Activated T-cell treated with anti-CD3 and anti-CD28 coated beads, Interleukin-2, amount 50 U/mL, for 4 hours (primary cell): ENCODE results near the gene VGF. TPM values are rescaled to one million over a fixed set of nuclear protein-coding genes. Genes with fewer than 3 reads are reported as not detected.

Experiments
- ATAC-seq, 2 donors: fragments of 200-7000 bp; cut with Tn5 transposase; one replicate each; pipeline ENCODE4 v1.10.0; 2021
- DNase-seq: peaks from one replicate; pipeline ENCODE4 v3.0.0-alpha.2; 2020
- H3K27me3 Mint-ChIP-seq: one replicate; pipeline ENCODE4 v1.8.0; 2021; ENCODE audit warnings: low read depth, mixed read lengths
- H3K36me3 Mint-ChIP-seq: one replicate; pipeline ENCODE4 v1.8.0; 2022; ENCODE audit warnings: mixed read lengths; ENCODE audit not compliant: insufficient read depth
- H3K4me1 Mint-ChIP-seq: one replicate; pipeline ENCODE4 v1.8.0; 2021; ENCODE audit warnings: low read depth, mixed read lengths
- H3K4me3 Mint-ChIP-seq: one replicate; pipeline ENCODE4 v1.8.0; 2021; ENCODE audit warnings: mild to moderate bottlenecking, moderate library complexity, mixed read lengths
- H3K9me3 Mint-ChIP-seq: one replicate; pipeline ENCODE4 v1.8.0; 2021; ENCODE audit warnings: mixed read lengths
- total RNA-seq, 3 donors: library from RNA; stranded (reverse); gene quantifications; one replicate each; pipeline ENCODE4 v1.2.1, GENCODE V29; 2021

VGF gene
- total RNA-seq, 3 donors from 2014 or later = not detected

DNA sequence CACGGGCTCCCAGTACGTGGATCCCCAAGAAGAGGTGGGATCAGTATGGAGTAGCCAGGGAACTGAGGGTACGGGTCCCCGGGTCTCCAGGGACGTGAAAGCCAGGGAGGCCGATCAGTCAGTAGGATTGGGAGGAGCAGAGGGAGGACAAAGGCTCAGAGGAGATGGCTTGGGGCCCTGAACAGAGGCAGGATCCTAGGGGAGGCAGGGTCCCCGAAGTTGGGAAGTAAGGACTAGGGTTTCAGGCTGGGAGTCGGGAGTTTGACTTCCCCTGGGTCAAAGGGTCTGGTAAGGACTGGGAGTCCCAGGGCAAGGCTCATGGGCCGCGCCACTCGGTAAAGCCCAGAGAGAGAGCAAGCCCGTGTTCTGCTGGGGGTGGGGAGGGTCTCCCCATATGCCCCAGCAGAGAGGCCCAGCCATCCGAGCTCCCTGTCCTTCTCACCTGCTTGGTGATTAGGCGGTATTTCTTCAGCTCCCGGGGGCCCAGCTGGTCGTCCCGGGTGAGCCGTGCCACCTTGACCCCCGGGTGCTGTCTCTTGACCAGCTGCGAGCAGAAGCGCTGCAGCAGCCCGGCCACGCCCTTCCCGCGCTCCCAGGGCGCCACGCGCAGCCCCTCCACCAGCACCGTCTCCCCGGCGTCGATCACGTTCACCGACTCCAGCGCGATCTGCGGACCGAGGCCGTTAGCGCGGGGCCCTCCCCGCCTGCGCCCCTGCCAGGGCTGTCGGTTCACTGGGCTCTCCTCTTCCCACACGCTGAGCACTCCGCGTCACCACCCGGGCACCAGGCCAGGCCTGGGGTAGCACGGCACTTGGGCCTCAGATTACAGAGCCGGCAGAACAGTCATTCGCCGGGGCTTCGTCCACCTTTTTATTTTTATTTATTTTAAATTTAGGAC lies 7.7 kb upstream of the VGF start:
- DNase-seq (no peak), ATAC-seq (no peak)
- Mint-ChIP-seq H3K36me3 (no peaks in the 10 kb centered on the region), H3K4me3 (no peak overlapping the region), H3K9me3 (no peaks in the 10 kb centered on the region), H3K4me1 (peaks cover 51% of the 10 kb centered on the region), H3K27me3 (peaks cover 87% of the 10 kb centered on the region)

- peaks cover 87% of the 10 kb centered on the region for H3K27me3 Mint-ChIP-seq
- H3K4me3 Mint-ChIP-seq = no peak overlapping the region
- peaks cover 56% of the 10 kb centered on the region for H3K4me1 Mint-ChIP-seq
- no peaks in the 10 kb centered on the region for H3K9me3 Mint-ChIP-seq
- ATAC-seq = no peak
- no peak for DNase-seq
- H3K36me3 Mint-ChIP-seq = no peaks in the 10 kb centered on the region
These were observed 6.9 kb upstream of the VGF start for GRCh38 chr7:101172005-101172853.

DNA sequence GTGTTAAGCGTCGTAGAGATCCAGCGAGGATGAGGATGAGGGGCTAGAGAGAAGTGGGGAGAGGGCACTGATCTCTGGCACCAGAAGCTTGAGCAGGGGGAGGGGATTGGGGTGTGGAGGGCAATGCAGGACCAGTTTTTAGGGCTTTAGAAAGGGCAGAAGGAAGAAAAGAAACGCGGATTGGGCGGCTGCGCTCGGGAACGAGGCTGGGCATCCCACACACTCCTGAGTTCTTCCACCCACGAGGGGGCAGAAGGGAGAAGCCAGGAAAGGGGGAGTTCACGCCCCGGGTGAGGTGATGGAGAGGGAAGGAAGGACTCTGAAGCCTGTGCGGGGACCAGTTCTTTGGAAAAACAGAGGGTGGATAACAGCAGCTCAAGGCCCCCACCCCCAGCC lies 6.1 kb upstream of the VGF start:
- ATAC-seq = no peak
- H3K4me3 Mint-ChIP-seq = peak overlapping the region; percentile 37
- H3K36me3 Mint-ChIP-seq = no peaks in the 10 kb centered on the region

GRCh38 chr7:101170617-101171441 lies 5.5 kb upstream of the VGF start:
- H3K36me3 Mint-ChIP-seq = no peaks in the 10 kb centered on the region
- DNase-seq (no peak), ATAC-seq (no peak)
- no peaks in the 10 kb centered on the region for H3K9me3 Mint-ChIP-seq
- H3K4me1 Mint-ChIP-seq = peaks cover 66% of the 10 kb centered on the region
- H3K4me3 Mint-ChIP-seq = peak overlapping the region; percentile 37
- peaks cover 83% of the 10 kb centered on the region for H3K27me3 Mint-ChIP-seq

More for the DNA sequence above, 6.1 kb upstream of the VGF start:
- Mint-ChIP-seq H3K27me3 (peaks cover 85% of the 10 kb centered on the region), H3K4me1 (peaks cover 61% of the 10 kb centered on the region), H3K9me3 (no peaks in the 10 kb centered on the region)
- DNase-seq = no peak

DNA sequence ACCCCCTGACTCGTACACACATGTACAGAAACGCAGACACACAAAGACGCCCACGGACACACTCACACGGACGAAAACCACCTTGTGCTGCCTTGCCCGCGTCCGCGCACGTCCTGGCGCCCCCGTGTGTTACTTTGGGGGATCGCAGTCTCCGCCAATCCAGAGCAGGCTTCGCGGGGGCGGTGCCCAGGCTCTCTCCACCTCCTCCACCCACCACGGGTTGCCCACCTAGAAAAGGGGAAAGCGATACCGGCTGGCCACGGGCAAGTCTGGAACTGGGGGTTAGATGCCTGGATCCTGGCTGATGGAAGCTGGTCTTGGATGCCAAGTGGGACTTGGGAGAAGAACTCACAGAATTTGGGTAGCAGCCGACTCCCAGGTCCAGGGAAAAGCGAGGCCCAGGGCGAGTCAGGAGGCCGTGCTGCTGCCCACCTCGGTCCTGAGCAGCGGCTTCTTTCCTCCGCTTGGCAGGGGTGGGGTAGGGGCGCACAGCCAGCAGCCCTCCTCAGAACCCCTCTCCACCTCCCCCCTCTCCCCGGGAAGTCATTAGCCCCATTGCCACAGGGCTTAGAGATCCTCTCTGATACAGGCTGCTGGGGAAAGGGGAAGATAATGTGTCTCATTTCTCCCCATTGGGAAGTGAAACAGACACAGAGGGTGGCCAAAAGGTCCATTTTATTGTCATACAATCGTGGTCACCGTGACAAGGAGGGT lies 4.6 kb upstream of the VGF start:
- H3K4me3 Mint-ChIP-seq = peak overlapping the region; percentile 52
- H3K9me3 Mint-ChIP-seq = no peaks in the 10 kb centered on the region
- ATAC-seq (peak; percentile 29 to 41), DNase-seq (peak; percentile 84)
- H3K36me3 Mint-ChIP-seq = no peaks in the 10 kb centered on the region
- H3K4me1 Mint-ChIP-seq = peaks cover 74% of the 10 kb centered on the region
- peaks cover 83% of the 10 kb centered on the region for H3K27me3 Mint-ChIP-seq

- H3K27me3 Mint-ChIP-seq = peaks cover 83% of the 10 kb centered on the region
- H3K4me3 Mint-ChIP-seq = peak overlapping the region; percentile 52
- H3K36me3 Mint-ChIP-seq = no peaks in the 10 kb centered on the region
- no peak for DNase-seq
- no peak for ATAC-seq
- peaks cover 75% of the 10 kb centered on the region for H3K4me1 Mint-ChIP-seq
- H3K9me3 Mint-ChIP-seq = no peaks in the 10 kb centered on the region
These were observed 3.9 kb upstream of the VGF start for GRCh38 chr7:101169110-101169837.

- ATAC-seq (no peak), DNase-seq (peak; percentile 31)
- H3K9me3 Mint-ChIP-seq = no peaks in the 10 kb centered on the region
- peaks cover 70% of the 10 kb centered on the region for H3K4me1 Mint-ChIP-seq
- no peaks in the 10 kb centered on the region for H3K36me3 Mint-ChIP-seq
- H3K4me3 Mint-ChIP-seq = no peak overlapping the region
- peaks cover 77% of the 10 kb centered on the region for H3K27me3 Mint-ChIP-seq
These were observed 3.2 kb upstream of the VGF start for GRCh38 chr7:101168412-101169049.

GRCh38 chr7:101167645-101168411 lies 2.5 kb upstream of the VGF start:
- H3K36me3 Mint-ChIP-seq = no peaks in the 10 kb centered on the region
- H3K4me3 Mint-ChIP-seq = no peak overlapping the region
- no peaks in the 10 kb centered on the region for H3K9me3 Mint-ChIP-seq
- DNase-seq (no peak), ATAC-seq (no peak)
- peaks cover 70% of the 10 kb centered on the region for H3K4me1 Mint-ChIP-seq
- peaks cover 74% of the 10 kb centered on the region for H3K27me3 Mint-ChIP-seq

DNA sequence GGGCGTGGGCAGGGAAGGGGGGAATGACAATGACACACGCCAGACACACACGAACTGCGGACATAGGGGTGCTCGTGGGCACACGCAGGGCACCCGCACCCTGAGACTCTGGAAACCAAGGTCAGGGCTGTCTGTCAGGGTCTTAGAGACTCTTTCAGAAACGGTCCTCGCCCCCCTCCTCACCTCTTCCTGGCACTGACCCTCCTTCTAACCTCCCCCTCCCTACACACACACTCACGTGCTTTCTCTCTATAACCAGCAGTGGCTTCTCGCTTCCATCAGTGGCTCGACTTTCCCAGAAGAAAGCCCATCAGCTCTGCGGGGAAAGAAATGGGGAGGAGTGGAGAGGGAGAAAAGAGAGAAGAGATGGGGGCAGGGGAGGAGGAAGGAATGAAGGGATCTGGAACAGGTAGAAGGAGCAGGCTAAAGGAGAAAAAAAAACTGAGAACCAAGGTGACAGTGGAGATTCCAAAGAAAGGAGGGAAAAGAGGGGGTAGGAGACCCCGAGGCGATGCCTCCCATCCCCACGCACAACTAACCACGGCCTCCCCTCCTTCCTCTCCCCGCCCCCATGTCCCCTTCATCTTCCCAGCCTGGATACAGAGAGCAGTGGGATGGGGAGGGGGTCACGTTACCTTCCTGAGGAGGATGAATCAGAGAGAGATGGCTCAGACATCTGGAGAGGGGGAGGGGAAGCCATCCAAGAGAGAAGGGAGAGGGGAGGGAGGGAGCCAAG lies 1.7 kb upstream of the VGF start:
- Mint-ChIP-seq H3K9me3 (no peaks in the 10 kb centered on the region), H3K36me3 (no peaks in the 10 kb centered on the region), H3K4me1 (peaks cover 70% of the 10 kb centered on the region), H3K27me3 (peaks cover 75% of the 10 kb centered on the region), H3K4me3 (peak overlapping the region; percentile 41)
- DNase-seq = no peak
- no peak for ATAC-seq

DNA sequence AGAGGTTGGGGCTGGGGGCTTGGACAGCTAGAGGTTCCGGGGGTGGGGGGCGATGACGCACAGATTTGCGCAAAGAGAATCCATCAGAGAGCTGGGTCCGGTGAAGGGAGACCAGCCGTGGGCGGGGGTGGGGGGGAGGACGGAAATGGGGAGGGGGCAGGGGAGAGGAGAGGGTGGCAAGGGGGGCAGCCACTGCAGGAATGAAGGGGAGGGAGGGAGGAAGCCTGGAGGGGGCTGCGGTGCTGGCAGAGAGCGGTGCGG lies 1.2 kb upstream of the VGF start:
- no peaks in the 10 kb centered on the region for H3K36me3 Mint-ChIP-seq
- DNase-seq = no peak
- H3K9me3 Mint-ChIP-seq = no peaks in the 10 kb centered on the region
- H3K27me3 Mint-ChIP-seq = peaks cover 71% of the 10 kb centered on the region
- H3K4me1 Mint-ChIP-seq = peaks cover 65% of the 10 kb centered on the region
- no peak overlapping the region for H3K4me3 Mint-ChIP-seq
- no peak for ATAC-seq

DNA sequence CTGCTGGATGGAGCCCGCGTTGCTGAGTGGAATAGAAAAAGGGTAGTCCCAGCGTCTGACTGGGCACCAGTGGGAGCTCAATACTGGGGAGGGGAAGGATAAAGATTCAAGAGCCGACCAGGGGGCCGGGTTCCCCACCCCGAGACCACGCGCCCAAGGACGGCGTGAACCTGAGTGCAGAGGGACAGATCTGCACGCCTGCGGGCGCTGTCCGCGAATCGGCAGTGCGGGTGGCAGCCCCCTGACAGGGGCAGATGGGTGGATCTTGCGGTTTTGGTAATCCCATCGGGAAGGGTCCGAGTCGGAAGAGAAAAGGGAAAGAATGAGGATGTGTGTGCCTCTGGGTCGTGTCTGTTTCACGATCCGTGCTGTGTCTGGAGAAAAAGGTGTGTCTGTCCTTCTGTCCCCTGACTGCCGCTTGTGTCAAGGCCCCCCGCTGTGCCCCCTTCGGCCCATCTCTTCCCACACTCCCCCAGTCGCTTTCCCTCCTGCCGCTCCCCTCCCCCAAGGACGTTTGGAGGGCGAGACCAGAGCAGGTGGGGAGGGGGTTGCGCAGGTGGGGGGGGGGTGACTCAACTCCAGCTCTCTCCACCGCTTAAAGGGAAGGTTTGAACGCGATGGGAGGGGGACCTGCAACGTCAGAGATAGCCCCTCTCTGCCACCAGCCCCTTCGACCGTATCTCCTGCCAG lies 734 bp upstream of the VGF start:
- peaks cover 61% of the 10 kb centered on the region for H3K4me1 Mint-ChIP-seq
- ATAC-seq (no peak), DNase-seq (no peak)
- peak overlapping the region; percentile 72 for H3K4me3 Mint-ChIP-seq
- no peaks in the 10 kb centered on the region for H3K36me3 Mint-ChIP-seq
- H3K9me3 Mint-ChIP-seq = no peaks in the 10 kb centered on the region
- peaks cover 71% of the 10 kb centered on the region for H3K27me3 Mint-ChIP-seq
